ENCODE measurements around the gene CMTM7. TPM values are rescaled to one million over a fixed set of nuclear protein-coding genes. Genes with fewer than 3 reads are reported as not detected.
"Not testable (repeated sequence)": the region's sequence is repeated elsewhere in the genome, so short reads cannot be mapped to it uniquely, and the experiment has no call there.

Gene CMTM7
- total RNA-seq, 3 donors from 2014 or later, result 3.6 to 5.1 (median 4.8) TPM

DNA sequence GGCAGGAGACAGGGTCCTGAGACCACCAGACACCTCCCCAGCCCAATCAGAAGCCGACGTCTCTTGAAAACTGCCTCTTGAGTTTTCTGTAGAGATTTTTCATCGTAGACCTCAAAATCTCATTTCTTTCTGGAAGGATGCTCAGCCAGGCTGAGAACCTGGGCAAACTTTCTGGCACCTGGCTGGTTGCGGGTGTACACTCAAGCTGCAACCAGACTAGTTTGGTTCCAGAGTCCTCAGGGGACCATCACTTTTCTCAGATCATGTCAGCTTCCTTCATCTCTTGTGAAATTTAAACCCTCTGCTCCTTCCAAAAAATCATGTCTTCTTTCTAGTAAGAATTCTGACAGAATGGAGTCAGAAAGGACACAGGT is 45.1 kb downstream of the CMTM7 start:
- no peak for ATAC-seq
- intact Hi-C loops (cut with DNase I, micrococcal nuclease), result no loop called here
- Histone ChIP-seq H3K9me3 (no peaks in the 10 kb centered on the region), H3K4me1 (ENCODE audit: low read depth) (no peaks in the 10 kb centered on the region), H3K4me3 (no peak overlapping the region), H3K36me3 (ENCODE audit: low read depth) (no peaks in the 10 kb centered on the region)
- no peak for DNase-seq
- TF ChIP-seq, protein P1, sequence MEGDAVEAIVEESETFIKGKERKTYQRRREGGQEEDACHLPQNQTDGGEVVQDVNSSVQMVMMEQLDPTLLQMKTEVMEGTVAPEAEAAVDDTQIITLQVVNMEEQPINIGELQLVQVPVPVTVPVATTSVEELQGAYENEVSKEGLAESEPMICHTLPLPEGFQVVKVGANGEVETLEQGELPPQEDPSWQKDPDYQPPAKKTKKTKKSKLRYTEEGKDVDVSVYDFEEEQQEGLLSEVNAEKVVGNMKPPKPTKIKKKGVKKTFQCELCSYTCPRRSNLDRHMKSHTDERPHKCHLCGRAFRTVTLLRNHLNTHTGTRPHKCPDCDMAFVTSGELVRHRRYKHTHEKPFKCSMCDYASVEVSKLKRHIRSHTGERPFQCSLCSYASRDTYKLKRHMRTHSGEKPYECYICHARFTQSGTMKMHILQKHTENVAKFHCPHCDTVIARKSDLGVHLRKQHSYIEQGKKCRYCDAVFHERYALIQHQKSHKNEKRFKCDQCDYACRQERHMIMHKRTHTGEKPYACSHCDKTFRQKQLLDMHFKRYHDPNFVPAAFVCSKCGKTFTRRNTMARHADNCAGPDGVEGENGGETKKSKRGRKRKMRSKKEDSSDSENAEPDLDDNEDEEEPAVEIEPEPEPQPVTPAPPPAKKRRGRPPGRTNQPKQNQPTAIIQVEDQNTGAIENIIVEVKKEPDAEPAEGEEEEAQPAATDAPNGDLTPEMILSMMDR (IDR thresholded peaks at IDR 0.05), result no peak

DNA sequence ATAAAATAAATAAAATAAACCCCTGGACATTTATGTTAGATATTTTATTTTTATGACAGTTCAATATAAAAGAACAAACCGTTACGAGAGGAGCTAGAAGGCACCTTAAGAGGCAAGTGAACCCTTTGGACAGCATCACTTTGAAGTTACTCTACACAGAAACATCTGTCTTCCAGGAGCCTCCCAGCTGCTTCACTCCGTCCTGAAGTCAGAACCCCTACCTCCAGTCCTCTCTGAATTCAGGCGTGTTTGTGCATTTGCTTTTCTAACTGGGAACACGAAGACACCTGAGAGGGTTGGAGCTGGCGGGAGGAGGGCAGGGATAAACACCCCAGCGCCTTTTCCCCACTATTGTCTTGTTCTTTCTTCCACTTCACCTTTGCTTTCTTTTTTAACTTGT is 46.2 kb downstream of the CMTM7 start:
- no peak for ATAC-seq
- no peaks in the 10 kb centered on the region for H3K4me1 ChIP-seq (ENCODE audit: low read depth)
- intact Hi-C loops (cut with DNase I, micrococcal nuclease), result no loop called here
- TF ChIP-seq, protein P1 (IDR thresholded peaks at IDR 0.05), result no peak
- H3K9me3 ChIP-seq, result no peaks in the 10 kb centered on the region
- H3K36me3 ChIP-seq (ENCODE audit: low read depth), result no peaks in the 10 kb centered on the region
- peak in 1 of 3 donors; percentile 0 for DNase-seq
- no peak overlapping the region for H3K4me3 ChIP-seq

DNA sequence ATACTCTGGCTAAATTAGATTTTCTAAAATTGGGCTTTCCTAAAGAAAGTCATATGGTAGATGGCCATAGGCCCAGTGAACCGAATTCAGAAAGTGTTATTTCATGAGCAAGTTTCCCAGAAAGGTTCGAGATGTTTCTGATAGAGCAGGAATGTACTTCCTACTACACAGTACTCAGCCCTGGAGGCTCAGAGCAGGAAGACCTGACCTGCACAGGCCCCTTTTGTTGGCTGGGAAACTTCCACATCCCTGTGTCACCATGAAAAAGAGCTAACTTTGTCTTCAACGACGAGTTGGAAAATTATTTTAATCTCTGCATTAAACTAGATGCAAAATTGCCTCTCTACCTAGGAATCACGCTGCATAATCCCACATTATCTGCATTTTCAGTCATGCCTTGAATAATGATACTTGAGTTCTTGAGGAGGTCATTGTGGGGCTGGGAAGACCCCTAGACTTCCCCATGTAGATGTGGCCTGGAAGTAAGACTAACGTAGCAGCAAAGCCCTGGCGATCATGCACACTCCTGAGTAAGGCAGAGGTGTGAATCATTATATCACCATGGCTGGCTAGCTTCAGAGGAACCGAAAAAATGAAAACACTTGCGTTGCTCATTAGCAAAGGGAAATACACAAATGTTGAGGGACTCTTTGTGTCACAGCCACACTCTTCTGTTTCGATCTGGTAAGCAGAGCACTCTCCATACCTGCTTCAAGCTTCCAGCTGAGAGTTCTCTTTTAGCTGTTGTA is 47.1 kb downstream of the CMTM7 start:
- DNase-seq, result no peak
- Histone ChIP-seq H3K36me3 (ENCODE audit: low read depth) (no peaks in the 10 kb centered on the region), H3K4me3 (no peak overlapping the region), H3K9me3 (no peaks in the 10 kb centered on the region), H3K4me1 (ENCODE audit: low read depth) (no peaks in the 10 kb centered on the region)
- intact Hi-C loops (cut with DNase I, micrococcal nuclease), result no loop called here
- TF ChIP-seq, protein P1 (IDR thresholded peaks at IDR 0.05), result no peak
- ATAC-seq, result peak; percentile 76

GRCh38 chr3:32439421-32439820 is 47.8 kb downstream of the CMTM7 start:
- H3K9me3 ChIP-seq; intact Hi-C loops (cut with DNase I, micrococcal nuclease): not testable (repeated sequence)

GRCh38 chr3:32440611-32441350 is 49.1 kb downstream of the CMTM7 start:
- TF ChIP-seq, protein P1 (IDR thresholded peaks at IDR 0.05), result no peak
- DNase-seq (no peak), ATAC-seq (no peak)
- Histone ChIP-seq H3K9me3 (no peaks in the 10 kb centered on the region), H3K36me3 (ENCODE audit: low read depth) (no peaks in the 10 kb centered on the region), H3K4me1 (ENCODE audit: low read depth) (no peaks in the 10 kb centered on the region), H3K4me3 (no peak overlapping the region)
- intact Hi-C loops (cut with DNase I, micrococcal nuclease), result no loop called here

More at GRCh38 chr3:32439421-32439820, 47.8 kb downstream of the CMTM7 start:
- H3K4me1 ChIP-seq (ENCODE audit: low read depth); H3K4me3 ChIP-seq; H3K36me3 ChIP-seq (ENCODE audit: low read depth); DNase-seq; ATAC-seq: not testable (repeated sequence)

- H3K9me3 ChIP-seq, result no peaks in the 10 kb centered on the region
- ATAC-seq (no peak), DNase-seq (no peak)
- intact Hi-C loops (cut with DNase I, micrococcal nuclease), result no loop called here
- no peaks in the 10 kb centered on the region for H3K36me3 ChIP-seq (ENCODE audit: low read depth)
- TF ChIP-seq, protein P1 (IDR thresholded peaks at IDR 0.05), result no peak
- H3K4me3 ChIP-seq, result no peak overlapping the region
- peaks cover 3% of the 10 kb centered on the region for H3K4me1 ChIP-seq (ENCODE audit: low read depth)
Observed at GRCh38 chr3:32442766-32443165, 51.1 kb downstream of the CMTM7 start.

All from mucosa of descending colon (tissue), 3 donors.